ENCODE data around the gene NPHP4.

GRCh38 chr1:5959087-5959486, 33.1 kb downstream of the NPHP4 start:
- TF ChIP-seq, protein P1, sequence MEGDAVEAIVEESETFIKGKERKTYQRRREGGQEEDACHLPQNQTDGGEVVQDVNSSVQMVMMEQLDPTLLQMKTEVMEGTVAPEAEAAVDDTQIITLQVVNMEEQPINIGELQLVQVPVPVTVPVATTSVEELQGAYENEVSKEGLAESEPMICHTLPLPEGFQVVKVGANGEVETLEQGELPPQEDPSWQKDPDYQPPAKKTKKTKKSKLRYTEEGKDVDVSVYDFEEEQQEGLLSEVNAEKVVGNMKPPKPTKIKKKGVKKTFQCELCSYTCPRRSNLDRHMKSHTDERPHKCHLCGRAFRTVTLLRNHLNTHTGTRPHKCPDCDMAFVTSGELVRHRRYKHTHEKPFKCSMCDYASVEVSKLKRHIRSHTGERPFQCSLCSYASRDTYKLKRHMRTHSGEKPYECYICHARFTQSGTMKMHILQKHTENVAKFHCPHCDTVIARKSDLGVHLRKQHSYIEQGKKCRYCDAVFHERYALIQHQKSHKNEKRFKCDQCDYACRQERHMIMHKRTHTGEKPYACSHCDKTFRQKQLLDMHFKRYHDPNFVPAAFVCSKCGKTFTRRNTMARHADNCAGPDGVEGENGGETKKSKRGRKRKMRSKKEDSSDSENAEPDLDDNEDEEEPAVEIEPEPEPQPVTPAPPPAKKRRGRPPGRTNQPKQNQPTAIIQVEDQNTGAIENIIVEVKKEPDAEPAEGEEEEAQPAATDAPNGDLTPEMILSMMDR (conservative IDR thresholded peaks at IDR 0.05; ENCODE audit: low read length): no peak
- no peak for TF ChIP-seq EZH2phosphoT487 (IDR thresholded peaks at IDR 0.05; ENCODE audit: borderline replicate concordance, low read depth, low read length)
